Calu3 (cell line): ENCODE measurements around the gene PIGK. TPM values are rescaled to one million over a fixed set of nuclear protein-coding genes. Genes with fewer than 3 reads are reported as not detected.
"Not testable (repeated sequence)": the region's sequence is repeated elsewhere in the genome, so short reads cannot be mapped to it uniquely, and the experiment has no call there.

Experiments
- BruUV-seq: library from RNA; stranded (reverse); fragments of 400-500 nt; replicated peaks from 2 replicates; lab custom pipeline; 2021; lab: Mats Ljungman, UMichigan
- CTCF ChIA-PET: fragments of 300-600 bp; sonication (Branson Sonifier 250); formaldehyde crosslinking; loops from one replicate; lab custom pipeline; 2022; ENCODE audit warnings: antibody characterized with exemption; lab: Charles Lee
- DNase-seq: peaks from one replicate; pipeline ENCODE4 v3.0.0; 2022
- H3K27ac Mint-ChIP-seq: one replicate; pipeline ENCODE4 v1.8.0; 2022; ENCODE audit warnings: mixed read lengths; ENCODE audit not compliant: unreplicated experiment
- H3K27me3 Mint-ChIP-seq: one replicate; pipeline ENCODE4 v1.8.0; 2022; ENCODE audit warnings: mixed read lengths; ENCODE audit not compliant: unreplicated experiment
- H3K36me3 Mint-ChIP-seq: one replicate; pipeline ENCODE4 v1.8.0; 2022; ENCODE audit warnings: mild to moderate bottlenecking, moderate library complexity, mixed read lengths; ENCODE audit not compliant: insufficient read depth, unreplicated experiment
- H3K4me1 Mint-ChIP-seq: one replicate; pipeline ENCODE4 v1.8.0; 2022; ENCODE audit warnings: mild to moderate bottlenecking, low read depth, mixed read lengths; ENCODE audit not compliant: unreplicated experiment
- H3K4me3 Mint-ChIP-seq: one replicate; pipeline ENCODE4 v1.8.0; 2022; ENCODE audit warnings: mild to moderate bottlenecking, low read depth, moderate library complexity, mixed read lengths; ENCODE audit not compliant: unreplicated experiment
- H3K9me3 Mint-ChIP-seq: one replicate; pipeline ENCODE4 v1.8.0; 2022; ENCODE audit warnings: low read depth, mixed read lengths; ENCODE audit not compliant: unreplicated experiment
- intact Hi-C: fragments of 100-400 bp; cut with micrococcal nuclease; formaldehyde crosslinking; loops from one replicate; pipeline ENCODE4 v1.10.0; 2022; ENCODE audit not compliant: unreplicated experiment
- total RNA-seq: library from RNA; stranded (reverse); gene quantifications from 2 replicates; pipeline ENCODE4 v1.2.3, GENCODE V29; 2022
- TF ChIP-seq, protein P1 (sequence below): fragments of 200-600 bp; IDR thresholded peaks from one replicate; pipeline ENCODE4 v1.8.0; 2022; ENCODE audit warnings: antibody characterized with exemption; ENCODE audit not compliant: unreplicated experiment

The PIGK gene
- total RNA-seq, 1 experiment from 2014 or later, result 41.8 TPM

DNA sequence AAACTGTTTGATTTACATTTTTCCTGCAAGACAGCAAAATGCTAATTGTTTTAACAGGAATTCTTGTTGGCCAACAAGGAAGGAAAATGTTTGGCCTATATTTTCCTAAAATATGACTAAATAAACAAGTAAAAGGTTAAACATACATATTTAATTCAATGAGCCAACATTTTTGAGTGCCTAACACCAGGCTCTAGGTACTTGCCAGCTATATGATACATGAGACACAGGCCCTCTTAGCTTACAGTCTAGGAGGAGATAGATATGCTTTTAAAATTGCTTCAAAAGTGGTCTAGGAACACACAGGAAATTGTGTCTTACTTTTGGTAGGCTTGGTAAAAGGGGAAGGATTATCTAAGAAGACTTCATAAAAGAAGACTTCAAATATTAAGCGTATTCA, 50.9 kb downstream of the PIGK start:
- Mint-ChIP-seq H3K27me3 (no peaks in the 10 kb centered on the region), H3K4me3 (no peak overlapping the region), H3K27ac (no peak overlapping the region), H3K4me1 (no peaks in the 10 kb centered on the region), H3K36me3 (no peaks in the 10 kb centered on the region), H3K9me3 (no peaks in the 10 kb centered on the region)
- TF ChIP-seq, protein P1, sequence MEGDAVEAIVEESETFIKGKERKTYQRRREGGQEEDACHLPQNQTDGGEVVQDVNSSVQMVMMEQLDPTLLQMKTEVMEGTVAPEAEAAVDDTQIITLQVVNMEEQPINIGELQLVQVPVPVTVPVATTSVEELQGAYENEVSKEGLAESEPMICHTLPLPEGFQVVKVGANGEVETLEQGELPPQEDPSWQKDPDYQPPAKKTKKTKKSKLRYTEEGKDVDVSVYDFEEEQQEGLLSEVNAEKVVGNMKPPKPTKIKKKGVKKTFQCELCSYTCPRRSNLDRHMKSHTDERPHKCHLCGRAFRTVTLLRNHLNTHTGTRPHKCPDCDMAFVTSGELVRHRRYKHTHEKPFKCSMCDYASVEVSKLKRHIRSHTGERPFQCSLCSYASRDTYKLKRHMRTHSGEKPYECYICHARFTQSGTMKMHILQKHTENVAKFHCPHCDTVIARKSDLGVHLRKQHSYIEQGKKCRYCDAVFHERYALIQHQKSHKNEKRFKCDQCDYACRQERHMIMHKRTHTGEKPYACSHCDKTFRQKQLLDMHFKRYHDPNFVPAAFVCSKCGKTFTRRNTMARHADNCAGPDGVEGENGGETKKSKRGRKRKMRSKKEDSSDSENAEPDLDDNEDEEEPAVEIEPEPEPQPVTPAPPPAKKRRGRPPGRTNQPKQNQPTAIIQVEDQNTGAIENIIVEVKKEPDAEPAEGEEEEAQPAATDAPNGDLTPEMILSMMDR, result no peak
- CTCF ChIA-PET, result no interaction called here
- intact Hi-C loops, result no loop called here
- no peak for DNase-seq
- BruUV-seq, result no TSS peak

DNA sequence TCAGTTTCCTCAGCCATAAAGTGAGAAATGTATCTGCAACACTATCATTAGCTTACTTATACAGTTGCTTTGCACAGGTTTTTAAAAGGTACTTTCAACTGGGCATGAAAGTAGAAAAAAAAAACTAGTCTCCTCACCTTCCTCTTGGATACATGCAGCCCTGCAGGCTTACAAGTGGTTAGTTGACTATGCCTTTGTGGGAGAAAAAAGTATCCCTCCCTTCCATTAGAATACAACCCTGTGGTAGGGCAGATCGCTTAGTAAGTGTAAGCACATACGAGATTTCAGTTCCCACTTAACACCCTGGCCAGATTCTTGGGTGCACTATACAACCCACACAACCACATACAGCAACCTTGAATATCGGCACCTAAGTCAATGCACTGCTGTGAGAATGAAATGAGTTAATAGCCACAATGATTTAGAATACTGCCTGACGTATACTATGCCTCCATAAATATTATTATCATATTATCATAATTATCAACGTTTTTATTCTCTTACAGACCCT, 54.7 kb downstream of the PIGK start:
- Mint-ChIP-seq H3K9me3 (no peaks in the 10 kb centered on the region), H3K4me3 (no peak overlapping the region), H3K27ac (no peak overlapping the region), H3K4me1 (no peaks in the 10 kb centered on the region), H3K36me3 (no peaks in the 10 kb centered on the region), H3K27me3 (no peaks in the 10 kb centered on the region)
- DNase-seq, result no peak
- TF ChIP-seq, protein P1, result no peak
- intact Hi-C loops, result no loop called here
- CTCF ChIA-PET, result no interaction called here
- BruUV-seq, result no TSS peak

DNA sequence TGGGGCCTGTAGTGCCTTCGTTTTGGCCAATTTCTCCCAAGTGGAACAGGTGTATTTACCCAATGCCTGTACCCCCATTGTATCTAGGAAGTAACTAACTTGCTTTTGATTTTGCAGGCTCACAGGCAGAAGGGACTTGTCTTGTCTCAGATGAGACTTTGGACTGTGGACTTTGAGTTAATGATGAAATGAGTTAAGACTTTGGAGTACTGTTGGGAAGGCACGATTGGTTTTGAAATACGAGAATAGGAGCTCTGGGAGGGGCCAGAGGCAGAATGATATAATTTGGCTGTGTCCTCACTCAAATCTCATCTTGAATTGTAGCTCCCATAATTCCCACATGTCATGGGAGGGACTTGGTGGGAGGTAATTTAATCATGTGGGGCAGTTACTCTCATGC, 59.5 kb downstream of the PIGK start:
- CTCF ChIA-PET, BruUV-seq, H3K36me3 Mint-ChIP-seq, H3K4me3 Mint-ChIP-seq, H3K27me3 Mint-ChIP-seq, H3K9me3 Mint-ChIP-seq, DNase-seq, H3K4me1 Mint-ChIP-seq, H3K27ac Mint-ChIP-seq, intact Hi-C loops: not testable (repeated sequence)

DNA sequence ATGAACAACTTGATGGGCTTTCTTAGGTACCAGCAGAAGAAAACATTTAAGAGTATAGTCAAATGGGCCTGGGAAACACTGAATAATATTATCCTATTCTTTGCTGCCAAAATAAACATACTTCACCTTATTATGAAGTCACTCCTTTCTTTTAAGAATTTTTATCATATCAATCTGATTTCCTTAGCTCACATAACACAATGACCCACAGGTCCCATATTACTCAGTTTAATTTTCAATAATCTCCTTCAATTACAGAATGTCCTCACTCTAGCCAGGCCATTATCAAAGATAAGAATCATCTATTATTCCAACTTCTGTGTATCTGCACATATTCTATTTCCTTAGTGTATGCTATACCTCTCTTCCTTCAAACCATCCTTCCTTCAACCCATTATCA, 63.0 kb downstream of the PIGK start:
- Mint-ChIP-seq H3K27ac (no peak overlapping the region), H3K4me1 (no peaks in the 10 kb centered on the region), H3K4me3 (no peak overlapping the region), H3K27me3 (no peaks in the 10 kb centered on the region), H3K9me3 (peaks cover 1% of the 10 kb centered on the region), H3K36me3 (no peaks in the 10 kb centered on the region)
- BruUV-seq, result no TSS peak
- TF ChIP-seq, protein P1, result no peak
- intact Hi-C loops, result no loop called here
- no peak for DNase-seq
- CTCF ChIA-PET, result no interaction called here

DNA sequence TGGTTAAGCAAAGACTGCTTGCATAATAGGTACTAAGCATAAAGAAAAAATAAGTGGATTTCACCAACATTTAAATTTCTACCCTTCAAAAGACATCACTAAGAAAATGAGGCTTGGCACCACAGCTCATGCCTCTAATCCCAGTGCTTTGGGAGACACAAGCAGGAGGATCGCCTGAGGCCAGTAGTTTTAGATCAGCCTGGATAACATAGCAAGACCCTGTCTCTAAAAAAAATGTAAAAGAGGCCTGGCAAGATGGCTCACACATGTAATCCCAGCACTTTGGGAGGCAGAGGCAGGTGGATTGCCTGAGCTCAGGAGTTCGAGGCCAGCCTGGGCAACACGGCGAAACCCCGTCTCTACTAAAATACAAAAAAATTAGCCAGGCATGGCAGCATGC, 73.0 kb downstream of the PIGK start:
- Mint-ChIP-seq H3K9me3 (peaks cover 2% of the 10 kb centered on the region), H3K27me3 (no peaks in the 10 kb centered on the region), H3K4me1 (no peaks in the 10 kb centered on the region), H3K27ac (no peak overlapping the region), H3K4me3 (no peak overlapping the region), H3K36me3 (no peaks in the 10 kb centered on the region)
- CTCF ChIA-PET, result interaction anchor here (0.7 kb wide), 1 partner anchor 763 kb away, joined by 3 read pairs; no protein-coding TSS in a partner anchor
- TF ChIP-seq, protein P1, result no peak
- intact Hi-C loops, result no loop called here
- DNase-seq, result no peak
- BruUV-seq, result no TSS peak
